Measurements from ENCODE around the gene DPP9. TPM values are rescaled to one million over a fixed set of nuclear protein-coding genes. Genes with fewer than 3 reads are reported as not detected.
A peak's percentile ranks its signal among the peaks of the same experiment; 100 is the strongest.
"Not testable (repeated sequence)": the region's sequence is repeated elsewhere in the genome, so short reads cannot be mapped to it uniquely, and the experiment has no call there.

Gene DPP9
- polyA plus RNA-seq, 6 donors from 2014 or later = 15.6 to 36.0 (median 17.4) TPM

DNA sequence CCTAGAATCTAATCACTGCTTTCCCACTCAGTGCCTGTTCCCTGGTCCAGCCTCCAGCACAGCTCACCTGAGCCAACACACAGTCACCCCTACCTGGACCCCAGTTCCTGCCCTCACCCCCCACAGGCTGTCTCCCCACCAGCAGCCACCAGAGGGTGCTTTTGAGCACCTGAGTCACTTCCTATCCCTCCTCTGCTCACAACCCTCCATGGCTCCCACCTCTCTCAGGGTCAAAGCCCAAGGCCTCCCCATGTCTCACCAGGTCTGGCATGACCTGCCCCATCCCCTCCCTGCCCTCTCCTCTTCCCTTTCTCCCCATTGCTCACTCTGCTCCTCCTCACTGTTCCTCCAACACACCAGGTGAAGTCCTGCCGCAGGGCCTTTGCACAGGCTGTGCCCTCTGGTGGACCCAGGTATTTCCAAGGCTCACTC lies 7.1 kb upstream of the DPP9 start:
- peaks cover 11 to 21% (median 12%) of the 10 kb centered on the region in 3 donors for H3K27me3 Mint-ChIP-seq
- peak; percentile 59 for DNase-seq
- H3K4me1 Mint-ChIP-seq = peaks cover 7 to 12% (median 10%) of the 10 kb centered on the region in 3 donors
- H3K9me3 Mint-ChIP-seq = no peaks in the 10 kb centered on the region
- H3K36me3 Mint-ChIP-seq = no peaks in the 10 kb centered on the region
- H3K27ac Mint-ChIP-seq = peak overlapping the region in 2 of 6 donors; percentile 64 to 89
- peak; percentile 60 to 69 for ATAC-seq (ENCODE audit: low read depth in 2 of 2)
- peak overlapping the region in 3 of 8 donors; percentile 9 to 46 (median 44) for H3K4me3 Mint-ChIP-seq

DNA sequence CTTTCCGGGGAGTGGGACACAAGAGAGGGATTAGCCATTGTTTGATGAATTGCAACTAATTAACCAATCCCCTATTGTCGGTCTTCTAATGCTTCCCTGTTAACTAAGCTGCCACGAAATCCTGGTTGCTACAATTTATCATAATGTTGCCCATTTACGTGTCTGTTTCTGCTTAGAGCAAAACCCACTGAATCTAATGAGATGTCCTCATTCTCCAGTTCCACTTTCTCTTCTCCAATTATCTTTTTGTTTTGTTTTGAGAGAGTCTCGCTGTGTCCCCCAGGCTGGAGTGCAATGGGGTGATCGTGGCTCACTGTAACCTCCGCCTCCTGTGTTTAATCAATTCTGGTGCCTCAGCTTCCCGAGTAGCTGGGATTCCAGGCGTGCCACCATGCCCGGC lies 5.2 kb upstream of the DPP9 start:
- peaks cover 22 to 25% (median 25%) of the 10 kb centered on the region in 3 donors for H3K4me1 Mint-ChIP-seq
- peaks cover 6 to 28% (median 19%) of the 10 kb centered on the region in 3 donors for H3K27me3 Mint-ChIP-seq
- no peaks in the 10 kb centered on the region for H3K36me3 Mint-ChIP-seq
- H3K27ac Mint-ChIP-seq = no peak overlapping the region
- peaks cover 0 to 8% (median 0%) of the 10 kb centered on the region in 7 donors for H3K9me3 Mint-ChIP-seq
- H3K4me3 Mint-ChIP-seq = peak overlapping the region in 1 of 8 donors; percentile 41
- ATAC-seq (ENCODE audit: low read depth in 2 of 2) = no peak
- no peak for DNase-seq

DNA sequence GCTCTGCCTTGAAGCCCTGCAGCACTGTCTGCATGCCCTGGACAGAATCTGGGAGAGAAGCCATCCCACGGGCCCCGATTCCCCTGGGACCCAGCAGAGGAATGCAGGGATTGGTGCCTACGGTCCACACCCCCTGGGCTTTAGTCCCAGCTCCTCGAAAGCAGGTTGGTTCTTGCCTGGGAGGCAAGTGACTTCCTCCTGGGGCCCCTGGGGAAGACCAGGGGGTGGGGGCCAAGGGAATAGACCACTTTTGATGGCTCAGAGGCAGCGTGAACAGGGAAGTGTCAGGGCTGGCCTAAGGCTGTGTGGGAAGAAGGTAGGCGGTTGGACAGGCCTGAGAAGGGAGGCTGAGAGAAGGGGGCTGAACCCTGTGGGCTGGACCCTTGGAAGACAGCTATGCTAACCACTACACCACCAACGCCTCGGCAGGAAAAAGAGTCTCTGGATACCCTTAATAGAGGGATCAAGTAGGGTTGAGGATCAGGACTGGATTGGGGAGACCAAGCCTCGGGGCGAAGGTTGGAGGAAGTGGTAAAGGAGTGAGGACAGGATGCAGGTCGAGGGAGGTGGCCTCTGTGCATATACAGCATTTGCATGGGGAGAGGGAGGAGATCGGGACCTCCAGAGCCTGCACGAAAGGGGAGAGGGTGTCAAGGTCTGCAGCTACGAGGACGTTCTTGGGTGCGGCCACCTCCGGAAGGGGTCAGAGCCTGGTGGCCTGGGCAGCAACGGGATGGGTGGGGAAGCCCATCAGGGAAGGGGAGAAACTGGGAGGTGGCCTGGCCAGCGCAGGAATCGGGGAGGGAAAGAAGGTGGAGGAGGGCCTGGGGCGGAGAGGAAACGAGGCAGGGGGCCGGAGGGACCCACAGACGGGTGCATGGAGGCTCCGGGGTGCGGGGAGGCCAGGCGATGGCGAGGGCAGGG lies 709 bp downstream of the DPP9 start:
- Mint-ChIP-seq H3K9me3 (peaks cover 0 to 9% (median 0%) of the 10 kb centered on the region in 7 donors), H3K36me3 (peaks cover 4 to 7% of the 10 kb centered on the region in 2 donors), H3K4me1 (peaks cover 34 to 48% (median 43%) of the 10 kb centered on the region in 3 donors), H3K27ac (peak overlapping the region in 5 of 6 donors; percentile 88 to 100 (median 96)), H3K4me3 (peak overlapping the region; percentile 89 to 98 (median 94)), H3K27me3 (peaks cover 0 to 12% (median 11%) of the 10 kb centered on the region in 3 donors)
- DNase-seq (no peak), ATAC-seq (ENCODE audit: low read depth in 2 of 2) (no peak)

GRCh38 chr19:4721196-4721595 lies 2.4 kb downstream of the DPP9 start:
- H3K27me3 Mint-ChIP-seq = peaks cover 0 to 12% (median 11%) of the 10 kb centered on the region in 3 donors
- no peak for DNase-seq
- H3K27ac Mint-ChIP-seq = peak overlapping the region in 1 of 6 donors; percentile 30
- peak overlapping the region in 7 of 8 donors; percentile 35 to 95 (median 89) for H3K4me3 Mint-ChIP-seq
- ATAC-seq (ENCODE audit: low read depth in 2 of 2) = no peak
- peaks cover 34 to 48% (median 43%) of the 10 kb centered on the region in 3 donors for H3K4me1 Mint-ChIP-seq
- peaks cover 0 to 9% (median 0%) of the 10 kb centered on the region in 7 donors for H3K9me3 Mint-ChIP-seq
- peaks cover 4 to 7% of the 10 kb centered on the region in 2 donors for H3K36me3 Mint-ChIP-seq

DNA sequence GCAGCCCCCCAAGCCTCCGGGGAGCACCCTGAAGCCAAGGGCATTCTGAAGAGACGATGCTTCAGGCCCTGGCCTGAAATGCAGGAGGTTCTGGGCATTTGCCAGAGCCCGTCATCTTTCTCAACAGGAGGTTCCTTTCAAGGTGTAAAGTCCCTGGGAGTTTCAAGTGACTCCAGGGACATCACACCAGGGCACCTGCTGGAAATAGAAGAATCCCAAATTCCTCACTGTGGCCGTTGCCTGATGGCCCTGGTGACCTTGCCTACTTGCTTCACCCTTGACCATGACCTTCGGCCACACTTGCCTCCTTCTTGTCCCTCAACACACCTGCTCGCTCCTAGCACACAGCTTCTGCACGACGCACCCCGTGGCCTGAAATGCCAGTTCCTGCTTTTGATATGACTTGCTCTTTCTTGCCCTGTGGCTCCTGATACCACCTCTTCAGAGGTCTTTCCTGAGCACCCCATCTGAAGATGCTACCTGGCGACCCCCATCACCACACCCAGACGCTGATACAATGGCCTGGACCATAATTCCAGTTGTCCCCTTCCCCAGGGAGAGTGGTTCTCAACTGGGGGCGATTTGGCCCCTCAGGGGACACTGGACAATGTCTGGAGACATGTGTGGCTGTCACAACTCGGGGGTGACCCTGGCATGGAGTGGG lies 3.5 kb downstream of the DPP9 start:
- peaks cover 0 to 9% (median 0%) of the 10 kb centered on the region in 7 donors for H3K9me3 Mint-ChIP-seq
- H3K36me3 Mint-ChIP-seq = peaks cover 4 to 15% of the 10 kb centered on the region in 2 donors
- peak overlapping the region in 1 of 6 donors; percentile 88 for H3K27ac Mint-ChIP-seq
- peaks cover 0 to 12% (median 11%) of the 10 kb centered on the region in 3 donors for H3K27me3 Mint-ChIP-seq
- H3K4me1 Mint-ChIP-seq = peaks cover 37 to 43% (median 39%) of the 10 kb centered on the region in 3 donors
- ATAC-seq (ENCODE audit: low read depth in 2 of 2) = no peak
- no peak for DNase-seq
- H3K4me3 Mint-ChIP-seq = peak overlapping the region in 3 of 8 donors; percentile 25 to 89 (median 59)

- peaks cover 32 to 36% (median 35%) of the 10 kb centered on the region in 3 donors for H3K4me1 Mint-ChIP-seq
- DNase-seq (no peak), ATAC-seq (ENCODE audit: low read depth in 2 of 2) (no peak)
- no peak overlapping the region for H3K27ac Mint-ChIP-seq
- peaks cover 0 to 8% (median 8%) of the 10 kb centered on the region in 3 donors for H3K27me3 Mint-ChIP-seq
- H3K4me3 Mint-ChIP-seq = no peak overlapping the region
- H3K36me3 Mint-ChIP-seq = peaks cover 9 to 22% of the 10 kb centered on the region in 2 donors
- H3K9me3 Mint-ChIP-seq = peaks cover 0 to 5% (median 0%) of the 10 kb centered on the region in 7 donors
Measured at GRCh38 chr19:4719499-4719866, 4.2 kb downstream of the DPP9 start.

DNA sequence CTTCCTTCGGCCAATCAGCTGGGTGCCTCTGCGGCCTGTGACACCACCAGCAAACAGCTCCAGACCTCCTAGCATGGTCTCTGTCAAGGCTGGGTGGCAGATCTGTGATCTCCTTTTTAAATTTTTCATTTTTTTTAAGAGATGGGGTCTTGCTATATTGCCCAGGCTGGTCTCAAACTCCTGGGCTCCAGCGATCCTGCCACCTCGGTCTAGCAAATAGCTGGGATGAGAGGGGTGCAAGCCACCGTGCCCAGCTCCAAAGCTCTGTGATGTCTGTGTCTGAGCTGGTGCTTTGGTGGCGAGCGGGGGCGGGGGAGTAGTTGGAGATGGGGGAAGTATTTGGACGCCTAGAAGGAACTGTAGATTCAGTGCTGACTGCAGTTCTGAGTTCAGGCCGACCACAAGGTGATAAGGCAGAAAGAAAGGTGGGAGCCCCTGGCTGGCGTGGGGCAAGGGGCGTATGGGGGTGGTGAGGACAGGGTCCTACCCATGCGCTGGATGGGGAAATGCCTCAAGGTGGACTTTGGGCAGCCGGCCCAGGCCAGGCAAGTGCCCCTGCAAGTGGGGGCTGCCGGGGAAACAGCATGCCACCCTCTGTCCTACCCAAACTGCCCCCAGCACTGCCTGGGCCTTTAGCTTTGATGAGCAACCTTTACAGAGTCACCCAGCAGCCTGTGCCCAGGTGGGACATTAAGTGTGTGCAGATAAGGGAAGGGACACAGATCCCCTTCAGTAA lies 5.5 kb downstream of the DPP9 start:
- peaks cover 25 to 29% (median 27%) of the 10 kb centered on the region in 3 donors for H3K4me1 Mint-ChIP-seq
- H3K36me3 Mint-ChIP-seq = peaks cover 12 to 22% of the 10 kb centered on the region in 2 donors
- ATAC-seq (ENCODE audit: low read depth in 2 of 2) (no peak), DNase-seq (no peak)
- peak overlapping the region in 2 of 6 donors; percentile 27 to 34 for H3K27ac Mint-ChIP-seq
- no peaks in the 10 kb centered on the region for H3K27me3 Mint-ChIP-seq
- H3K4me3 Mint-ChIP-seq = no peak overlapping the region
- H3K9me3 Mint-ChIP-seq = no peaks in the 10 kb centered on the region

DNA sequence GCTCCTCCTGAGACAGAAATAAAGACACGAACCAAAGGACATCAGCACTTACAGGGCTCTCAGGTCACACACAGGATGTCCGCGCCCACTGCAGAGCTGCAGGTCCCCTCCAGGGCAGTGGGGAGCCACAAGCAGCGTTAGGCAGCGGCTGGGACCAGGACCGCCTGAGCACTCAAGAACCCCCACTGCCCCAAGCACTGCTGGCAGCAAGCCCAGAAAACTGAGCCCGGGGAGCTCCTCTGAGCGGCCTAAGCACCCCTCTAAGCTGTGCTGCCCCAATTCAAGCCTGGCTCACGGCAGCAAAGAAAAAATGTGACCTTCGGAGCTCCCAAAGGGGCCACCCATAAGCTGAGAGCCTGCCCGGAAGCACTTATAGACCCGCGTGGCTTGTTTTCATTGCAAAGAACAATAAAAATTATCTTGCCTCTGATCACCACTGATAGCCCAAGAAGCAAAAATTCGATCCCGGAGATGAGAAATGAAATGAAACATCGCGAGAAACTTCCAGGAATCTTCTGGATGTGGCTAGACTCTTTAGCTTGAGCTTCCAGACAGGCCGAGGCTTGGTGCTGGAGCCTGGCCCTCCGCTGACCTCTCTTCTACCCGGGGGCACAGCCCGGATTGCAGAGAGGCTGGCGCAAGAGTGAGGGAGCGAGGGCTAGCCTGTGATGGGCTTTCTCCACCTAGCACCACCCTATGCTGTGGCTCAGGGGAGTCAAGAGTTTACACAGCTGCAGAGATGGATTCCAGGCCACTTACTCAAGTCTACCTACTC lies 6.3 kb downstream of the DPP9 start:
- H3K36me3 Mint-ChIP-seq = peaks cover 14 to 17% of the 10 kb centered on the region in 2 donors
- no peak for DNase-seq
- no peak for ATAC-seq (ENCODE audit: low read depth in 2 of 2)
- no peak overlapping the region for H3K4me3 Mint-ChIP-seq
- H3K27me3 Mint-ChIP-seq = no peaks in the 10 kb centered on the region
- H3K27ac Mint-ChIP-seq = peak overlapping the region in 1 of 6 donors; percentile 34
- no peaks in the 10 kb centered on the region for H3K9me3 Mint-ChIP-seq
- peaks cover 17 to 21% (median 21%) of the 10 kb centered on the region in 3 donors for H3K4me1 Mint-ChIP-seq

GRCh38 chr19:4715529-4716221 lies 8.0 kb downstream of the DPP9 start:
- H3K27me3 Mint-ChIP-seq = no peaks in the 10 kb centered on the region
- DNase-seq (no peak), ATAC-seq (ENCODE audit: low read depth in 2 of 2) (no peak)
- H3K27ac Mint-ChIP-seq = peak overlapping the region in 1 of 6 donors; percentile 81
- no peak overlapping the region for H3K4me3 Mint-ChIP-seq
- peaks cover 6 to 15% (median 7%) of the 10 kb centered on the region in 3 donors for H3K4me1 Mint-ChIP-seq
- peaks cover 16 to 17% of the 10 kb centered on the region in 2 donors for H3K36me3 Mint-ChIP-seq
- no peaks in the 10 kb centered on the region for H3K9me3 Mint-ChIP-seq

DNA sequence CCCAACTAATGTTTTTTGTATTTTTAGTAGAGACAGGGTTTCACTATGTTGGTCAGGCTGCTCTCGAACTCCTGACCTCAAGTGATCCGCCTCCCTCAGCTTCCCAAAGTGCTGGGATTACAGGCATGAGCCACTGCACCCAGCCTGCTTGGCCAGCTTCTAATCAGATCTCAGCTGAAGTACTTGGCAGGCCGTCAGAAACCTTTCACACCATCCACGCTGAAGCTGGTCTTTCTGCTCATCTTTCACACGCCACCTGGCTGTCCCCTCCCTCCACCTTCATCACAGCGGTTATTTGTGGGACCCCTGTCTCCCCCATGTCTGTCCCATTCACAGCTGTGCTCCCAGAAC lies 8.5 kb downstream of the DPP9 start:
- not testable (repeated sequence) for H3K9me3 Mint-ChIP-seq; DNase-seq; ATAC-seq (ENCODE audit: low read depth in 2 of 2); H3K27ac Mint-ChIP-seq; H3K4me3 Mint-ChIP-seq; H3K27me3 Mint-ChIP-seq
- H3K4me1 Mint-ChIP-seq = peaks cover 1 to 11% (median 2%) of the 10 kb centered on the region in 3 donors
- H3K36me3 Mint-ChIP-seq = peaks cover 12 to 17% of the 10 kb centered on the region in 2 donors

- Mint-ChIP-seq H3K36me3 (peaks cover 15 to 23% of the 10 kb centered on the region in 2 donors), H3K27me3 (no peaks in the 10 kb centered on the region), H3K9me3 (no peaks in the 10 kb centered on the region), H3K27ac (no peak overlapping the region), H3K4me1 (peaks cover 4 to 15% (median 4%) of the 10 kb centered on the region in 3 donors), H3K4me3 (no peak overlapping the region)
- ATAC-seq (ENCODE audit: low read depth in 2 of 2) (no peak), DNase-seq (no peak)
Measured at GRCh38 chr19:4714016-4714415, 9.6 kb downstream of the DPP9 start.

All from naive B cell (primary cell).